Measurements from ENCODE around the gene HAO2. TPM values are rescaled to one million over a fixed set of nuclear protein-coding genes. Genes with fewer than 3 reads are reported as not detected.

HAO2 gene
- total RNA-seq, 1 experiment from 2014 or later, result not detected

DNA sequence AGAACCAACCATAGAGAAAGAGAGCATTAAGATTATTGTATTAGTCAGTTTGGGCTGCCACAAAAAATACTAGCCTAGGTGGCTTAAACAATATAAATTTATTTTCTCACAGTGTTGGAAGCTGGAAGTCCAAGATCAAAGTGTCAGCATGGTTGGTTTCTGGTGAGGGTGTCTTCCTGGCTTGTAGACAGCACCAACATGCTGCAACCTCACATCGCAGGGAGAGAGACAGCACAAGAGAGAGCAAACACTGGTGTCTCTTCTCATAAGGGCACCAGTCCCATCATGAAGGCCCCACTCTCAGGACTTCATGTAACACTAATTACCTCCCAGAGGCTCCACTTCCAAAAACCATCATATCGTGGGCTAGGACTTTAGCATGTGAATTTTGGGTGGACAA lies 30.6 kb upstream of the HAO2 start:
- Histone ChIP-seq H3K4me3 (ENCODE audit: low read depth, low read length, poor library complexity, severe bottlenecking) (no peak overlapping the region), H3K27ac (ENCODE audit: low read depth, low read length, poor library complexity, severe bottlenecking) (no peak overlapping the region), H3K4me1 (ENCODE audit: insufficient read depth, low read length, poor library complexity, severe bottlenecking) (no peaks in the 10 kb centered on the region), H3K36me3 (ENCODE audit: insufficient read depth, low read length, poor library complexity, severe bottlenecking) (no peaks in the 10 kb centered on the region), H3K9me3 (ENCODE audit: low read depth, low read length, poor library complexity, severe bottlenecking) (no peaks in the 10 kb centered on the region), H3K27me3 (replicated peaks; ENCODE audit: insufficient read depth, low read depth, low read length, poor library complexity) (no peaks in the 10 kb centered on the region)
- TF ChIP-seq, protein P1, sequence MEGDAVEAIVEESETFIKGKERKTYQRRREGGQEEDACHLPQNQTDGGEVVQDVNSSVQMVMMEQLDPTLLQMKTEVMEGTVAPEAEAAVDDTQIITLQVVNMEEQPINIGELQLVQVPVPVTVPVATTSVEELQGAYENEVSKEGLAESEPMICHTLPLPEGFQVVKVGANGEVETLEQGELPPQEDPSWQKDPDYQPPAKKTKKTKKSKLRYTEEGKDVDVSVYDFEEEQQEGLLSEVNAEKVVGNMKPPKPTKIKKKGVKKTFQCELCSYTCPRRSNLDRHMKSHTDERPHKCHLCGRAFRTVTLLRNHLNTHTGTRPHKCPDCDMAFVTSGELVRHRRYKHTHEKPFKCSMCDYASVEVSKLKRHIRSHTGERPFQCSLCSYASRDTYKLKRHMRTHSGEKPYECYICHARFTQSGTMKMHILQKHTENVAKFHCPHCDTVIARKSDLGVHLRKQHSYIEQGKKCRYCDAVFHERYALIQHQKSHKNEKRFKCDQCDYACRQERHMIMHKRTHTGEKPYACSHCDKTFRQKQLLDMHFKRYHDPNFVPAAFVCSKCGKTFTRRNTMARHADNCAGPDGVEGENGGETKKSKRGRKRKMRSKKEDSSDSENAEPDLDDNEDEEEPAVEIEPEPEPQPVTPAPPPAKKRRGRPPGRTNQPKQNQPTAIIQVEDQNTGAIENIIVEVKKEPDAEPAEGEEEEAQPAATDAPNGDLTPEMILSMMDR (conservative IDR thresholded peaks at IDR 0.05; ENCODE audit: low read depth, low read length), result no peak
- no peak for TF ChIP-seq EZH2 (IDR thresholded peaks at IDR 0.05; ENCODE audit: borderline replicate concordance, low read depth, low read length, poor library complexity, severe bottlenecking)
- no TSS peak for BruUV-seq (replicated peaks)
- ChIA-PET POLR2A (ENCODE audit: low non-redundant PET) (no interaction called here), CTCF (no interaction called here)
- intact Hi-C loops (cut with micrococcal nuclease; ENCODE audit: unreplicated experiment), result no loop called here
- no peak for DNase-seq (ENCODE audit: low spot score)

DNA sequence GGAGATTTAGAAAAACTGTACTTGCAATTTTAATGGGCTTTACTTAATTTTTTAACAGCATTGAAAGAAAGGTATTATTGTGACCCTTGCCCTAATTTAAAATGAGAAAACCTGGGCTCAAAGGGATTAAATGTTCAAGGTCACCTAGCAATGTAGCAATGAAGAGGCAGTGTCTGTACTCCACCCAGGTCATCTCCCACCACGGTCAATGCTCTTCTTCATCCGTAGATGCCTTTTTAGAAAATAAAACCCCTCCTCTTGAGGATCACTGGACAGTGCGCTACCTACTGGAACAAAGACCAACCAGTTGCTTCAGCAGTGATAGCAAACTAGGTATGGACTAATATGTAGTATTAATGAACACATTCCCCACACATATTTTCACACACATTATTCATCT lies 29.8 kb upstream of the HAO2 start:
- ChIA-PET POLR2A (ENCODE audit: low non-redundant PET) (no interaction called here), CTCF (no interaction called here)
- H3K27me3 ChIP-seq (replicated peaks; ENCODE audit: insufficient read depth, low read depth, low read length, poor library complexity), result no peaks in the 10 kb centered on the region
- no peaks in the 10 kb centered on the region for H3K4me1 ChIP-seq (ENCODE audit: insufficient read depth, low read length, poor library complexity, severe bottlenecking)
- TF ChIP-seq, protein P1 (conservative IDR thresholded peaks at IDR 0.05; ENCODE audit: low read depth, low read length), result no peak
- TF ChIP-seq EZH2 (IDR thresholded peaks at IDR 0.05; ENCODE audit: borderline replicate concordance, low read depth, low read length, poor library complexity, severe bottlenecking), result no peak
- H3K27ac ChIP-seq (ENCODE audit: low read depth, low read length, poor library complexity, severe bottlenecking), result no peak overlapping the region
- H3K9me3 ChIP-seq (ENCODE audit: low read depth, low read length, poor library complexity, severe bottlenecking), result no peaks in the 10 kb centered on the region
- DNase-seq (ENCODE audit: low spot score), result no peak
- intact Hi-C loops (cut with micrococcal nuclease; ENCODE audit: unreplicated experiment), result no loop called here
- H3K36me3 ChIP-seq (ENCODE audit: insufficient read depth, low read length, poor library complexity, severe bottlenecking), result no peaks in the 10 kb centered on the region
- no TSS peak for BruUV-seq (replicated peaks)
- no peak overlapping the region for H3K4me3 ChIP-seq (ENCODE audit: low read depth, low read length, poor library complexity, severe bottlenecking)

DNA sequence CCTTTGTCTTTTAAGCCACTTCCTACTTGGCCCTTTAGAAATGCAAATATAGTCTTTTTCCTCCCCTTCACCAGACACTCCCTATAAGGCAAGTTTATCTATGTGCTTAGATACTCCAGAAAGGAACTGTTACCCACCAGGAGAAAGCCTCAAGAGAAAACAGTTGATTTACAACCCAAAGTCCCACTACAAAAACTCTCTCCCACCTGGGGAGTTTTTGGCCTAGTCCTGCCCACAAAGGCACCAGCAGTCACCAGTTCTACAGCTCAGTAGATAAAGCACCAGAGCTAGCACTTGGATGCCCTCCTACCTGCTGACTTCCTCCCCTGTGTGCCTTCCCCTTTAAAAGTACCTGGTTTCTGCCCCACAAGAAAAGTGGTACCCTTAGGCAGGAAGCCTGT lies 27.7 kb upstream of the HAO2 start:
- intact Hi-C loops (cut with micrococcal nuclease; ENCODE audit: unreplicated experiment), result no loop called here
- CTCF ChIA-PET, result no interaction called here
- Histone ChIP-seq H3K9me3 (ENCODE audit: low read depth, low read length, poor library complexity, severe bottlenecking) (no peaks in the 10 kb centered on the region), H3K4me1 (ENCODE audit: insufficient read depth, low read length, poor library complexity, severe bottlenecking) (no peaks in the 10 kb centered on the region), H3K4me3 (ENCODE audit: low read depth, low read length, poor library complexity, severe bottlenecking) (no peak overlapping the region), H3K27ac (ENCODE audit: low read depth, low read length, poor library complexity, severe bottlenecking) (no peak overlapping the region), H3K36me3 (ENCODE audit: insufficient read depth, low read length, poor library complexity, severe bottlenecking) (no peaks in the 10 kb centered on the region), H3K27me3 (replicated peaks; ENCODE audit: insufficient read depth, low read depth, low read length, poor library complexity) (no peaks in the 10 kb centered on the region)
- no TSS peak for BruUV-seq (replicated peaks)
- no peak for DNase-seq (ENCODE audit: low spot score)
- POLR2A ChIA-PET (ENCODE audit: low non-redundant PET), result no interaction called here
- TF ChIP-seq, protein P1 (conservative IDR thresholded peaks at IDR 0.05; ENCODE audit: low read depth, low read length), result no peak
- TF ChIP-seq EZH2 (IDR thresholded peaks at IDR 0.05; ENCODE audit: borderline replicate concordance, low read depth, low read length, poor library complexity, severe bottlenecking), result no peak
